Measurements from ENCODE around the gene USP1. TPM values are rescaled to one million over a fixed set of nuclear protein-coding genes. Genes with fewer than 3 reads are reported as not detected.

Gene USP1
- total RNA-seq, 4 donors from 2014 or later = 25.8 to 38.3 (median 30.7) TPM

- 60 to 61% methylated on average over 4 of the region's 4 CpGs for WGBS, 2 donors
- H3K27me3 ChIP-seq = no peaks in the 10 kb centered on the region
- TF ChIP-seq EP300 (IDR thresholded peaks at IDR 0.05) (no peak), POLR2A (IDR thresholded peaks at IDR 0.05) (no peak)
- TF ChIP-seq, protein P1, sequence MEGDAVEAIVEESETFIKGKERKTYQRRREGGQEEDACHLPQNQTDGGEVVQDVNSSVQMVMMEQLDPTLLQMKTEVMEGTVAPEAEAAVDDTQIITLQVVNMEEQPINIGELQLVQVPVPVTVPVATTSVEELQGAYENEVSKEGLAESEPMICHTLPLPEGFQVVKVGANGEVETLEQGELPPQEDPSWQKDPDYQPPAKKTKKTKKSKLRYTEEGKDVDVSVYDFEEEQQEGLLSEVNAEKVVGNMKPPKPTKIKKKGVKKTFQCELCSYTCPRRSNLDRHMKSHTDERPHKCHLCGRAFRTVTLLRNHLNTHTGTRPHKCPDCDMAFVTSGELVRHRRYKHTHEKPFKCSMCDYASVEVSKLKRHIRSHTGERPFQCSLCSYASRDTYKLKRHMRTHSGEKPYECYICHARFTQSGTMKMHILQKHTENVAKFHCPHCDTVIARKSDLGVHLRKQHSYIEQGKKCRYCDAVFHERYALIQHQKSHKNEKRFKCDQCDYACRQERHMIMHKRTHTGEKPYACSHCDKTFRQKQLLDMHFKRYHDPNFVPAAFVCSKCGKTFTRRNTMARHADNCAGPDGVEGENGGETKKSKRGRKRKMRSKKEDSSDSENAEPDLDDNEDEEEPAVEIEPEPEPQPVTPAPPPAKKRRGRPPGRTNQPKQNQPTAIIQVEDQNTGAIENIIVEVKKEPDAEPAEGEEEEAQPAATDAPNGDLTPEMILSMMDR (IDR thresholded peaks at IDR 0.05) = no peak
- no peaks in the 10 kb centered on the region for H3K9me3 ChIP-seq
- peaks cover 0 to 42% (median 20%) of the 10 kb centered on the region in 4 donors for H3K4me1 ChIP-seq
- no peak overlapping the region for H3K27ac ChIP-seq
- H3K36me3 ChIP-seq = peaks cover 0 to 29% (median 0%) of the 10 kb centered on the region in 3 donors
- no peak for DNase-seq (ENCODE audit: low spot score in 2 of 2)
- H3K4me3 ChIP-seq = no peak overlapping the region
Observed at GRCh38 chr1:62439652-62440371, 3.0 kb downstream of the USP1 start.

DNA sequence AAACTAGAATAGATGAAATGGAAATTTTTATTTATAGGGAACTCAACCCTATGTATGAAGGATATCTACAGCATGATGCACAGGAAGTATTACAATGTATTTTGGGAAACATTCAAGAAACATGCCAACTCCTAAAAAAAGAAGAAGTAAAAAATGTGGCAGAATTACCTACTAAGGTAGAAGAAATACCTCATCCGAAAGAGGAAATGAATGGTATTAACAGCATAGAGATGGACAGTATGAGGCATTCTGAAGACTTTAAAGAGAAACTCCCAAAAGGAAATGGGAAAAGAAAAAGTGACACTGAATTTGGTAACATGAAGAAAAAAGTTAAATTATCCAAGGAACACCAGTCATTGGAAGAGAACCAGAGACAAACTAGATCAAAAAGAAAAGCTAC is 7.9 kb downstream of the USP1 start:
- no peak overlapping the region for H3K4me3 ChIP-seq
- peaks cover 0 to 16% (median 1%) of the 10 kb centered on the region in 4 donors for H3K4me1 ChIP-seq
- no peaks in the 10 kb centered on the region for H3K27me3 ChIP-seq
- H3K27ac ChIP-seq = no peak overlapping the region
- no peak for TF ChIP-seq EP300 (IDR thresholded peaks at IDR 0.05)
- TF ChIP-seq, protein P1 (IDR thresholded peaks at IDR 0.05) = no peak
- no peak for TF ChIP-seq POLR2A (IDR thresholded peaks at IDR 0.05)
- 90 to 97% methylated on average over 1 of the region's 1 CpG for WGBS, 2 donors
- H3K9me3 ChIP-seq = no peaks in the 10 kb centered on the region
- no peak for DNase-seq (ENCODE audit: low spot score in 2 of 2)
- H3K36me3 ChIP-seq = peaks cover 0 to 77% (median 10%) of the 10 kb centered on the region in 3 donors

DNA sequence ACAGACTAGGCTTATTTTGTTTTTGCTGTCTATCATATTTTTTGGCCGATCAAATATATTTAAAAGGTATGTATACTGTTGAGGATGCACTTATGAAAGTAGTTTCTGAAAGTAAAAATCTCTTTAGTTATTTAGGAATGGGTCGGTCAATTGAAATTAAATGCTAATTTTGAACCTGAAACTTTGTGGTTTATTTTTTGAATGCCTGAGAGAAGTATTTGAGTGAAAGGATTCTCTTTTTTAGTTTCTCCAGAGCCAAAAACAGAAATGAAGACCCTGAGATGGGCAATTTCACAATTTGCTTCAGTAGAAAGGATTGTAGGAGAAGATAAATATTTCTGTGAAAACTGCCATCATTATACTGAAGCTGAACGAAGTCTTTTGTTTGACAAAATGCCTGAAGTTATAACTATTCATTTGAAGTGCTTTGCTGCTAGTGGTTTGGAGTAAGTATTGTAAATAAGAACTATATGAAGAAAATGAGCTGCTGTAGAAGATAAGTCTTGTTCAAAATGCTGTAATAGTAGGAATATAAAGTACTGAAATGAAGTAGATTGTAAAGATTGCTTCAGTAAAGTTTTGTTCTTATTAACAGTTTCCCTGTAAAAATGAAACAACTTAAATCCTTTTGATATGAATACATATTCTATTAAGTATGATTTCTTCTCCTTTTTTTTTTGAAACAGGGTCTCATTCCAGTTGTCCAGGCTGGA is 11.5 kb downstream of the USP1 start:
- WGBS, 2 donors = 61 to 70% methylated on average over 3 of the region's 3 CpGs
- TF ChIP-seq POLR2A (IDR thresholded peaks at IDR 0.05) (no peak), EP300 (IDR thresholded peaks at IDR 0.05) (no peak)
- TF ChIP-seq, protein P1 (IDR thresholded peaks at IDR 0.05) = no peak
- no peak overlapping the region for H3K4me3 ChIP-seq
- no peaks in the 10 kb centered on the region for H3K27me3 ChIP-seq
- no peak for DNase-seq (ENCODE audit: low spot score in 2 of 2)
- H3K27ac ChIP-seq = no peak overlapping the region
- H3K36me3 ChIP-seq = peaks cover 0 to 94% (median 10%) of the 10 kb centered on the region in 3 donors
- peaks cover 0 to 3% (median 0%) of the 10 kb centered on the region in 4 donors for H3K4me1 ChIP-seq
- no peaks in the 10 kb centered on the region for H3K9me3 ChIP-seq

DNA sequence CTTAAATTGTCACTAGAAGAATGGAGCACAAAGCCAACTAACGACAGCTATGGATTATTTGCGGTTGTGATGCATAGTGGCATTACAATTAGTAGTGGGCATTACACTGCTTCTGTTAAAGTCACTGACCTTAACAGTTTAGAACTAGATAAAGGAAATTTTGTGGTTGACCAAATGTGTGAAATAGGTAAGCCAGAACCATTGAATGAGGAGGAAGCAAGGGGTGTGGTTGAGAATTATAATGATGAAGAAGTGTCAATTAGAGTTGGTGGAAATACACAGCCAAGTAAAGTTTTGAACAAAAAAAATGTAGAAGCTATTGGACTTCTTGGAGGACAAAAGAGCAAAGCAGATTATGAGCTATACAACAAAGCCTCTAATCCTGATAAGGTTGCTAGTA is 13.5 kb downstream of the USP1 start:
- Histone ChIP-seq H3K4me1 (no peaks in the 10 kb centered on the region), H3K27me3 (no peaks in the 10 kb centered on the region), H3K27ac (no peak overlapping the region), H3K36me3 (peaks cover 0 to 99% (median 10%) of the 10 kb centered on the region in 3 donors), H3K9me3 (no peaks in the 10 kb centered on the region), H3K4me3 (no peak overlapping the region)
- no peak for DNase-seq (ENCODE audit: low spot score in 2 of 2)
- TF ChIP-seq, protein P1 (IDR thresholded peaks at IDR 0.05) = no peak
- WGBS, 2 donors = 89 to 96% methylated on average over 2 of the region's 2 CpGs

DNA sequence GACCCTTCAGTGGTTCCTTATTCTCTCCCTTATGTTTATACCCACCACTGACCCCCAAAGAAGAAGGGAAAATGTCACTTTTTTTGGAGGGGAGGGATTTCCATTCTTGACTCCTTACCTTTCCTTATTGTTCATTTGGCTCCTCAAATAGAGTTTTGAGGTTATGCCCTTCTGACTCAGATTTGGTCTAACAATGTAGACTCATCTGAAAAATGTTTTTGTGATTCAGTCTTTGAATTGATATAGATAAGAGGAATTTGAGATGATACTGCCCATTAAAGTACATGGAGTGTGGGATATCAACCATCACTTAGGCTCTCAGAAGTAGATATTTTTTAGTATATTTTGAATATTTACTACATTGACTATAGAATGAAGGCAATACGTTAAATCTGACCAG is 16.1 kb downstream of the USP1 start:
- no peaks in the 10 kb centered on the region for H3K27me3 ChIP-seq
- H3K4me1 ChIP-seq = no peaks in the 10 kb centered on the region
- 100% methylated on average over 1 of the region's 1 CpG for WGBS, 2 donors
- H3K36me3 ChIP-seq = peaks cover 0 to 85% (median 10%) of the 10 kb centered on the region in 3 donors
- no peak overlapping the region for H3K4me3 ChIP-seq
- TF ChIP-seq, protein P1 (IDR thresholded peaks at IDR 0.05) = no peak
- TF ChIP-seq EP300 (IDR thresholded peaks at IDR 0.05) = no peak
- no peak for TF ChIP-seq POLR2A (IDR thresholded peaks at IDR 0.05)
- no peaks in the 10 kb centered on the region for H3K9me3 ChIP-seq
- no peak for DNase-seq (ENCODE audit: low spot score in 2 of 2)
- no peak overlapping the region for H3K27ac ChIP-seq

Data from tibial nerve (tissue), 4 donors.